Activated T-helper 17 cell treated with anti-CD3 and anti-CD28 coated beads, Interleukin-2, amount 50 U/mL, for 72 hours (primary cell): ENCODE data around the gene SH3D21. TPM values are rescaled to one million over a fixed set of nuclear protein-coding genes. Genes with fewer than 3 reads are reported as not detected.

Source experiments
- ATAC-seq: fragments of 150-1000 bp; cut with Tn5 transposase; replicated peaks from 2 replicates; pipeline ENCODE4 v1.10.0; 2021; ENCODE audit warnings: mild to moderate bottlenecking, moderate library complexity
- H3K27ac Mint-ChIP-seq: one replicate; pipeline ENCODE4 v1.8.0; 2022; ENCODE audit warnings: mixed read lengths
- H3K27me3 Mint-ChIP-seq: one replicate; pipeline ENCODE4 v1.8.0; 2022; ENCODE audit warnings: mixed read lengths
- H3K36me3 Mint-ChIP-seq: one replicate; pipeline ENCODE4 v1.8.0; 2022; ENCODE audit warnings: low read depth, mild to moderate bottlenecking, mixed read lengths
- H3K4me1 Mint-ChIP-seq: one replicate; pipeline ENCODE4 v1.8.0; 2022; ENCODE audit warnings: mixed read lengths
- H3K4me3 Mint-ChIP-seq: one replicate; pipeline ENCODE4 v1.8.0; 2022; ENCODE audit warnings: mild to moderate bottlenecking, mixed read lengths
- H3K9me3 Mint-ChIP-seq: one replicate; pipeline ENCODE4 v1.8.0; 2022; ENCODE audit warnings: mixed read lengths
- total RNA-seq, 2 donors: library from RNA; stranded (reverse); gene quantifications; one replicate each; pipeline ENCODE4 v1.2.3, GENCODE V29; 2022

The SH3D21 gene
- total RNA-seq, 2 donors from 2014 or later = 24.4 to 245 TPM

DNA sequence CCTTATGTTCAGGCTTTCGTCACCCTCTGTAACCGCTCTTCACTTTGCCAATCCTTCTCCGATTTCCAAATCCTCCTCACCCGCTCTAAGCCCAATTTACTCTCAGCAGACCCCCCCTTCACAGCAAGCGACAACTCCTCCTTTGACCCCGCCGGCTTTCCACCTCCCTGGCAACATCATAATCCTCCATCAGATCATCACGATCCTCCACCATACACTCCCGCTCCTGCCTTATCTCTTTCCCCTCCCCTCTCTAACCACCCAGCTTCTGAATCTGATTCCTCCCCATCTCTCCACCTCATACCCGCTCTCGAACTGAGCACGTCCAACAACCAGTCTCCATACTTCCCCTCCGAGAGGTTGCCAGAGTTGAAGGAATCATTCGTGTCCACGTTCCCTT lies 24.8 kb downstream of the SH3D21 start:
- no peak for ATAC-seq
- no peaks in the 10 kb centered on the region for H3K9me3 Mint-ChIP-seq
- H3K4me3 Mint-ChIP-seq = no peak overlapping the region
- H3K36me3 Mint-ChIP-seq = peaks cover 6% of the 10 kb centered on the region
- H3K27ac Mint-ChIP-seq = no peak overlapping the region
- H3K4me1 Mint-ChIP-seq = peaks cover 9% of the 10 kb centered on the region
- no peaks in the 10 kb centered on the region for H3K27me3 Mint-ChIP-seq

DNA sequence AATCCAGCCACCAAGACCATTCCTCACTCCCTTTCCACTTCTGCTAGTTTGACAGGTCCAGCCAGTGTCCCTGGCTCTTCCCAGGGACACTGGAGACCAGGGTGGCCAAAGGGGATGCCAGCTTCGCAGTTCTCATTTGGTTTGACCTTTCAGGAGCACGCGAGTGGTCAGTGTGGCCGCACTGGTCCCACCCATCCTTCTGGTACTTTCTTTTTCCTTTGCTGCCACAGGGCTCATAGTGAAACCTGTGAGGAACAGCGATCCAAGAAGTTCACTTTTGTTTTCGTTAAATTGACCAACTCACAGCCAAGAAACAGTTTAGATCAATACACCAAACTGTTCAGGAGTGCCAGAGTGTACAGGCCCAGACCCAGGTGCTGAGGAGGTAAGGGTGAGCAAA lies 31.7 kb downstream of the SH3D21 start:
- no peak overlapping the region for H3K4me3 Mint-ChIP-seq
- H3K9me3 Mint-ChIP-seq = no peaks in the 10 kb centered on the region
- peak overlapping the region; percentile 57 for H3K27ac Mint-ChIP-seq
- H3K4me1 Mint-ChIP-seq = no peaks in the 10 kb centered on the region
- ATAC-seq = no peak
- peaks cover 33% of the 10 kb centered on the region for H3K36me3 Mint-ChIP-seq
- no peaks in the 10 kb centered on the region for H3K27me3 Mint-ChIP-seq

DNA sequence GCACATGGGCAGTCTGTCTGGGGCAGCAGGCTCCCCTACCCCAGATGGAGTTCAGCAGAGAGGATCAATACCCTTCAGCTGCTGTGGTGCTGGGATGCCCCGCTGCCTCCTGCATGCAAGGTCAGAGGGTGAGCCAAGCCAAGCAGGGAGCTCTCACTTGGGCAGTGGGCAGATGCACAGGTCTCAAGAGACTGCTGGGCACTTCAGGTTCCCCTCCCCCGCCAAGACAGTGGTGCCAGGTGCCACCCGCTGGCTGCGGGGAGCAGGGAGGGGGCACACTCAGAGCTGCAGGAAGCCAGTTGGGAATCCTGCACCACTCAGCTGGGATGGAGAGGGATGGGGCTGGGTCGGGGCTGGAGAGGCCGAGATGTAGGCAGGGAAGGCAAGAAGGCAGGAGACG lies 33.0 kb downstream of the SH3D21 start:
- ATAC-seq = no peak
- Mint-ChIP-seq H3K4me1 (no peaks in the 10 kb centered on the region), H3K4me3 (no peak overlapping the region), H3K36me3 (peaks cover 42% of the 10 kb centered on the region), H3K27me3 (no peaks in the 10 kb centered on the region), H3K27ac (no peak overlapping the region), H3K9me3 (no peaks in the 10 kb centered on the region)

DNA sequence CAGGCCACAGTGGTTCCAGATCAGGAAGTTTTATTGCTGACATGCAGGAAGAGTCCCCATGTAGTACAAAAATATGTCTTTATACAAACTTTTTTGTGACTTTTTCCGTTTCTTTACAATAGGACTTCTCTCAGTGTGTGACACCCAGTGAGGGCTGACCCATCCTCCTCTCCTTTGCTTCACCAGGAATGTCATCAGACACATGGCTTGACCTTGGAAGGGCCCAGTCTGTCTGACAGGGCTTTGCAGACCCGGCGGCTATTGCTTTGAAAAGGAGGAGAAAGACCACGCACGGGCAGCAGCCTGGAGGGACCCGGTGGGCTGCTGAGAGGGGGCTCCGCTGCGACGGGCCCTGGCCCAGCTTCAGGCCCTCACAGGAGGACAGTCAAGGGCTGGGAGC lies 33.4 kb downstream of the SH3D21 start:
- Mint-ChIP-seq H3K36me3 (peaks cover 46% of the 10 kb centered on the region), H3K27me3 (no peaks in the 10 kb centered on the region), H3K9me3 (no peaks in the 10 kb centered on the region), H3K27ac (no peak overlapping the region), H3K4me1 (no peaks in the 10 kb centered on the region), H3K4me3 (no peak overlapping the region)
- no peak for ATAC-seq

DNA sequence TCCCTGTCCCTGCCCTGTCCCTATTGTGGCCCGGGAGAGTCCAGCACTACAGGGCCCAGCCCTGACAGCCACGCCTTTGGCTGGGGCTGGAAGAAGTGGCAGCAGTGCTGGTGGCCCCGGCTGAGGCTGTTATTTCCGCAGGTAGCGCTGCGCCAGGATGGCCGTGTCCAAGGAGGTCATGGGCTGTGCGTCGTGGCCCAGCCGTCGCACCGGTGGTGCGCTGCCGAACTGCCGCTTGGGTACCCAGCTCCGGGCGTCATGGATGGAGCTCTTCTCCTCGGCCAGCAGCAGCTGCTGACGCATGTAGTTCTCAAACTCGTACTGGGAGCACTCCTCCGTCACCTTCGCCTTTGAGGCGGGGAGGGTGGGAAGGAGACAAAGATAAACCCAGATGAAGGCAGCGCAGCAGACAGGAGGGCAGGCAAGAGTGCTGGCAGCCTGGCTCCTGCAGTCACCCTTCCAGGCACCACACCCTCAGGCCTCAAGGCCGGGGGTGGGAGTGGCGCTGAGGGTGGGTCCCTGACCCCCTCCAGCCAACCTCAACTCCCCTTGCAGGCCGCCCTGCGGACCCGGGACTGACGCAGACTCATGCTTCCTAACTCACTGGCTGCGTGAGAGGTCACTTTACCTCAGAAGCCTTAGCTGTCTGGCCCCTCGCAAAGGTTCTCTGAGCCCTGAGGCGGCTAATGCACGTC lies 35.6 kb downstream of the SH3D21 start:
- Mint-ChIP-seq H3K27ac (no peak overlapping the region), H3K36me3 (peaks cover 67% of the 10 kb centered on the region), H3K4me3 (no peak overlapping the region), H3K9me3 (no peaks in the 10 kb centered on the region), H3K27me3 (no peaks in the 10 kb centered on the region), H3K4me1 (no peaks in the 10 kb centered on the region)
- ATAC-seq = no peak

DNA sequence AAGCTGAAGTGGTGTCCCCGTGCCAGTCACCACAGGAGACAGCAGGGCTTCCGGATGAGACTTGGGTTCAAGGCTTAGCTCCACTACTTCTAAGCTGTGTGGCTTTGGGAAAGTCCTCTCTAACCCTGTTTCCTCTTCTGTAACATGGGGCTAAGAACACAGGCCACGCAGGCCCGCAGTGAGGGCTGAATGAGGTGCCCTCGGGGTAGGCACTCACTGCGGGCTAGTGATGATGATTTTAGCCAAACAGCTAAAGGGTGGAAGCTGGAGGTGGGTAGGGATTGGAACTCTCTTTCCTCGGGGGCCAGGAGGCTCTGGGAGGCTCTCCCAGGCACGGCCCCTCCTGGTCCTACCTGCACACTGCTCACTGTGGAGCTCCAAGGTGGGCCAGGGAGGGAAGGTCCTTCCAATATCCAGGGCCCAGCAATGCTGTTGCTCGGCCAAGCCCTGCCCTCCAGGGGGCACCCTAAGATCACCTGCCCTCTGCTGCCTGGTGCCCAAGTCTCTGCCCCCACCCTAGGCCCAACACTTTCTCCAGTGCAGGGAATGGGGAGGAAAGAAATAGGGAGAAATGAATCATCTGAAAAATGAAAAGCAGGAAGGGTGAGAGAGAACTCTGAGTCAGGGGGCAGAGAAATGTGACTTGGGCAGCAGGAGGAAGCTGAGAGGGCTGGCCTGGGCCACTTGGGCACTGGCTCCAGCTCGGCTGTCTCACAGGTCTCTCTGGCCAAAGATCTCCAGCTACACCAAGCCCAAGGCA lies 36.4 kb downstream of the SH3D21 start:
- no peaks in the 10 kb centered on the region for H3K9me3 Mint-ChIP-seq
- no peaks in the 10 kb centered on the region for H3K27me3 Mint-ChIP-seq
- peaks cover 75% of the 10 kb centered on the region for H3K36me3 Mint-ChIP-seq
- ATAC-seq = peak; percentile 86
- no peak overlapping the region for H3K27ac Mint-ChIP-seq
- H3K4me1 Mint-ChIP-seq = no peaks in the 10 kb centered on the region
- no peak overlapping the region for H3K4me3 Mint-ChIP-seq

DNA sequence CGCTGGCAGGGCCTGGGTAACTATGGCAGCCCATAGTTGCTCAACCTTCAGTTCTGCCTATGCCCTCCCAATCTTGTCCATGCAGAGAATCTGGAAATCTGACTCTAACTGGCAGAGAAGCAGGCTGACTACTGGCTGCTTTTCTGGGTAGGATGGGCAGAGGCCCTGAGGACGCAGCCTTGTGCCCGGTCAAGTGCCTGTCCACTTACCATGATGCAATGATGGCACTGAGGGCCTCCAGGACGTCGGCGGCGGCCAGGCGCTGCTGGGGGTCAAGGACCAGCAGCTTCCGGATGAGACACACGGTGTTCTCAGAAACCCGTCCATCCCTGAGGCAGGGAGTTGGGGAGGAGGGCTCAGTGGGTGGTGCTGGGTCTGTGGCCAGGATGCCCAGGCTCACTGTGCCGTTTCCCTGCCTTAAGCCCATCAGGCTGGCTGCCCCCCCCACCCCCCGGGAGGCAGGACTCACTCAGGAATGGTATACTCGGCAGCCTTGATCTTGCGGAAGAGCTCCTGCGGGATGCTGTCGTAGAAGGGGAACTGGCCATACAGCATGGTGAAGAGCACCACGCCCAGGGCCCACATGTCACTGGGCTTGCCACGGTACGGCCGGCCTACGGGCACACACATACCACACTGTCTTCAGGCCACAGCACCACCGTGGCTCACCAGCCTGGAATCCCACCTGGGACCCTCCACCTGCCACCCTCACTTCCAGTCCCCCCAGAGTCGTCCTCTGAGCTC lies 37.7 kb downstream of the SH3D21 start:
- no peaks in the 10 kb centered on the region for H3K27me3 Mint-ChIP-seq

DNA sequence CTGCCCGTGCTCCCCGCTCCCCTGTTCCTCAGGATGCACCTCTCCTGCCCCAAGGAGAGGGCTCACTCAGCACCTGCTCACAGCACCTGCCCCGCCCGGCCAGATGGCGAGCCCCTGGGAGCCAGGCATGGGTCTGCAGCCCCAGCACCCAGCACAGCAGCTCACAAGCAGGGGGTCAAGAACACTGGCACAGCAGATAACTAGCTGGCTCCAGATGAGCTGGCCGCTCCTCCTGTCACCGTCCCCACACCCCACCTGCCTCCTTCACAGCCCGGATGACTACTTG lies 38.2 kb downstream of the SH3D21 start:
- no peaks in the 10 kb centered on the region for H3K4me1 Mint-ChIP-seq
- H3K36me3 Mint-ChIP-seq = peaks cover 84% of the 10 kb centered on the region
- H3K27me3 Mint-ChIP-seq = no peaks in the 10 kb centered on the region
- H3K4me3 Mint-ChIP-seq = no peak overlapping the region
- peak overlapping the region; percentile 61 for H3K27ac Mint-ChIP-seq
- no peak for ATAC-seq
- H3K9me3 Mint-ChIP-seq = no peaks in the 10 kb centered on the region

More for the DNA sequence above, 37.7 kb downstream of the SH3D21 start:
- no peak overlapping the region for H3K27ac Mint-ChIP-seq
- H3K9me3 Mint-ChIP-seq = no peaks in the 10 kb centered on the region
- H3K4me3 Mint-ChIP-seq = no peak overlapping the region
- H3K36me3 Mint-ChIP-seq = peaks cover 87% of the 10 kb centered on the region
- no peak for ATAC-seq
- H3K4me1 Mint-ChIP-seq = no peaks in the 10 kb centered on the region

DNA sequence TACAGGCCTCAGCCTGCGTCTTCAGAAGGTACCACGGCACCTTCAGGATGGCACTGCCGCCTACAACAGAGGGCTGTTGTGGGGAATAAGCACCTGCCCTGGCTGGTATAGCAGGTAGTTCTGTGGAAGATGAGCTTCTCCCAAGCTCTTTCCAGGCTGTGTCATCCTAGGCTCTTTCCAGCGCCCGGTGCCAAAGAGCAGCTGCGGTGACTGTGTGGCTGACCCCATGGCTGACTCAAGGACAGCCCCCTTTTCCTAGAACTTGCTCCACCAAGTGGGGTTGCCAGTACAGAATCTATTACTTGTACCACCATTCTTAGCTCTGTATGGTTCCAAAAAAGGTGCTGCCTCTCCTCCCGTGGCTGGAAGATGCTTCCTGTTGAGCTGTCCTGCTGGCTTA lies 39.2 kb downstream of the SH3D21 start:
- H3K4me3 Mint-ChIP-seq = no peak overlapping the region
- peaks cover 2% of the 10 kb centered on the region for H3K4me1 Mint-ChIP-seq
- peaks cover 79% of the 10 kb centered on the region for H3K36me3 Mint-ChIP-seq
- H3K27ac Mint-ChIP-seq = no peak overlapping the region
- ATAC-seq = no peak
- no peaks in the 10 kb centered on the region for H3K9me3 Mint-ChIP-seq
- no peaks in the 10 kb centered on the region for H3K27me3 Mint-ChIP-seq

DNA sequence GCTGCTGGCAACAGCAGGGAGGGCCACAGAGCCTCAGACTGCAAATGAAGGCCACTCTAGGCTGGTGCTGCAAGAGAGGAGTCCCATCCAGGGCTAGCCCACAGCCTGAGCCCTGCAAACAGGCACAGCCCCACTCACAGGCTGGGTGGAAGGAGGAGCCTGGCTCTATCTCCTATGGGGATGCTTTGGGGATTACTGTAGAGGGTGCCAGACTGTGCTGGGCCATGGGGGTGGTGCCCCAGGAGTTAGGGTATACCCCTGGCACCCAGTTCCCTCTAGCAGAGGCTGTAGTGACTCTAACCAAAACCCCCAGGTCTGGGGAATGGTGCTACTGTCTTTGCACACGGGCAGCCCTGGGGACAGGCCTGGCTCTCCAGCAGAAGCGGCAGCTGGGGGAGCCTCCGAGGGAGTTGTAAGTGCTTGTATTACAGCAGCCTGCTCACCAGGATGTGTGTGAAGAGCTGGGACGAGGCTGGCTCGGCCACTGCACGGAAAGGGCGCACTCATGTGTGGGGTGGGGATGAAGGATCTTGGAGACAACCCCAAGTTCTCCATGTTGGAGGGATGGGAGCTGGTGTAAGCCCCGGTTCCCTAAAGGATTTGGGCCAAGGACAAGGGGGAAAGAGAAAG lies 40.7 kb downstream of the SH3D21 start:
- H3K4me3 Mint-ChIP-seq = no peak overlapping the region
- no peaks in the 10 kb centered on the region for H3K9me3 Mint-ChIP-seq
- peaks cover 10% of the 10 kb centered on the region for H3K4me1 Mint-ChIP-seq
- no peaks in the 10 kb centered on the region for H3K27me3 Mint-ChIP-seq
- no peak overlapping the region for H3K27ac Mint-ChIP-seq
- ATAC-seq = no peak
- peaks cover 69% of the 10 kb centered on the region for H3K36me3 Mint-ChIP-seq

DNA sequence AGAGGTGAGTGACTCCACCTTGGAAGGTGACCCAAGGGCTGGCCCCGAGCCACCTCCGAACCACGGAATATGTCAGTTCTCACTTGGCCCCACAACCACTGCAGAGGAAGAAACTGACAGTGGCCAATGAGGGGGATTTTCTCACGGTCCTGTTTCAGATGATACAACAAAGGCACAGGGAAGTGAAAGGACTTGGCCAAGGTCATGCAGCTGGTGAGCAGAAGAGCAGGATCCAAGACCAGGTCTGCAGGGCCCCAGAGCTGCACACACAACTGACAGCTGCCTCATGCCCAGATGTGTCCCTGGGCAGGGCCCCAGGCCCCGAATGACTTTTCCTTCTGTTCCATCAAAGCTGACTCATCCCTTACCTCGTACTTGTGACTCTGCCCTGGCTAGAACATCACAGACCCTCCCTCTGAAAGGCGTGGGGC lies 43.1 kb downstream of the SH3D21 start:
- H3K36me3 Mint-ChIP-seq = peaks cover 66% of the 10 kb centered on the region
- no peak for ATAC-seq
- no peak overlapping the region for H3K27ac Mint-ChIP-seq
- no peaks in the 10 kb centered on the region for H3K9me3 Mint-ChIP-seq
- H3K4me1 Mint-ChIP-seq = peaks cover 18% of the 10 kb centered on the region
- H3K27me3 Mint-ChIP-seq = no peaks in the 10 kb centered on the region
- H3K4me3 Mint-ChIP-seq = no peak overlapping the region

DNA sequence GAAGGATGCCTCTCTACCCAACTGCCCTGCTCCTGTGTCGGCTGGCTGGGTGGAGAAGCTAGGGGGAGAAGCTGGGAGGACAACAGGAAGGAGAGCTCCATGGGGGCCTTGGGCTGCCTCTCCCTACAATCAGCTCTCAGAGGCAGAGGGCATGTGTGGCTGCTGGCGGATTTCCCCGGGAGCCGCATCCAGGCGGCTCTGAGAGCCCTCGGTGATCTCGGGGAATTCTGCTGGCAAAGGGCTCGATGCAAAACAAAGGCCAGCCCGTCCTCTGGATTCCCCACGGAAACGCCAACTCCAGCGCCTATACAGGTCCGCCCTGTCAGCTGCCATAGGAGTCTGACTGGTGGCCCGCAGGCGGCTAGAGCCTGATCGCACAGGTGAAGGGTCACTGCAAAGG lies 43.7 kb downstream of the SH3D21 start:
- ATAC-seq = no peak
- no peaks in the 10 kb centered on the region for H3K9me3 Mint-ChIP-seq
- H3K4me1 Mint-ChIP-seq = peaks cover 18% of the 10 kb centered on the region
- H3K4me3 Mint-ChIP-seq = peak overlapping the region; percentile 58
- H3K27ac Mint-ChIP-seq = no peak overlapping the region
- peaks cover 66% of the 10 kb centered on the region for H3K36me3 Mint-ChIP-seq
- no peaks in the 10 kb centered on the region for H3K27me3 Mint-ChIP-seq

DNA sequence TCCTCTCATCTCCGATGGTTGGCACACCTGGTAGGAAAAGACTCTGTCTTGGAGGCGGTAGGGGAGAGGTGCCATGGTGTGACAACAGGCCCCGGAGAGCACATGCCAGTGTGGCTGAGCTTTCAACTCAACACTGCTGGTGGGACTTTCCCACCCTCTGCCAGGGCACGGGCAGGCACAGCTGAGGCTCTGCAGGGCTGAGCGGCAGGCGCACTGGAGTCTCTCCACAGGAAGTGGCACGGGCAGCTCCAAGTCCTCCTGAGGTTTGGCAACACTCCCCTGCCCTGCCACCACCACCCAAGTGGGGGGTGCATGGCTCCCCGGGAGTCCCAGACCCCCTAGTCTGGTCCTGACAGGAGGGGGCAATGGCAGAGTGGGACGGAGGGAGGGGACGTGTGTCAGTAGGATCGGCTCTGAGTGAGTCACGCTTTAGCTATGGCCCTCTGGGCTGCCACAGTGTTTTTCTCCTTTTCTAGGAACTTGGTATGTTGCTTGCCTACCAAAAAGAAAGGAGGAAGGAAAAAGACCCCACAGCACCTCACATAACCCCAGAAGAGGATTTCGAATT lies 44.6 kb downstream of the SH3D21 start:
- H3K36me3 Mint-ChIP-seq = peaks cover 64% of the 10 kb centered on the region
- peak overlapping the region; percentile 81 for H3K27ac Mint-ChIP-seq

DNA sequence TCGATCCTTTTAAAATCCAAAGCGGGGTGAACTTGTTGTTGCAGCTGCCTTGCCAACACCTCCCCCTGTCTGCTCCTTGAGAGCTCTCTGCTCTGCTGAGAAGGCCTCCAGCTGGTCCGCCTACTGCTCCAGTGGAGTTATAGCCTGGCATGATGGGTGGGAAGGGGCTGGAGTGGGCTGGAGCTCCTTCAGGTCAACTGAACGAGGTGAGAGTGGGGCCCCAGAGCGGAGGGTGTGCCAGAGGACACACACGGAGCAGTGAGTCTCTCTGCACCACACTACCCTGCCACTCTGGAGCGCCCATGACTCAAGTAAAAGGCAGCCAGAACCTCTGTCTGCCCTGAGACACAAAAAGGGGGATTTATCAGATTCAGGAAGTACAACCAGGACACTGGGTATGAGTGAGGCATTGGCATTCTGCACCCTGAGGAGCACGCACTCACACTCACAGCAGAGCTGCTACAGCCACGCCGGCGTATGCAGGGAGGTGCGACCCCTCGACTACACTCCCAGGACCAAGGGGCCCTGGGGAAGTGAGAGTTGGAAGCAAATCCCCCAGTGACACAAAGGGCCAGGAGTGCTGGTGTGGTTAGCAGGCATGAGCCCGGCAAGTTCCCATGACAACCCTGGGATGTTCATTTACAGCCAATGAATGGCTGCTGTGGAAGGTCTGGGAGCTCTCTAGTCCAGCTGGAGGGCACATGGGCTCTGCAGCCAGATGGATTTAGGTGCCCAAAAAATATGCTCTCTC lies 45.2 kb downstream of the SH3D21 start:
- H3K27ac Mint-ChIP-seq = peak overlapping the region; percentile 81

More for the DNA sequence above, 44.6 kb downstream of the SH3D21 start:
- no peaks in the 10 kb centered on the region for H3K9me3 Mint-ChIP-seq
- peak overlapping the region; percentile 58 for H3K4me3 Mint-ChIP-seq
- peak; percentile 93 for ATAC-seq
- H3K27me3 Mint-ChIP-seq = no peaks in the 10 kb centered on the region
- peaks cover 18% of the 10 kb centered on the region for H3K4me1 Mint-ChIP-seq

More for the DNA sequence above, 45.2 kb downstream of the SH3D21 start:
- Mint-ChIP-seq H3K4me3 (peak overlapping the region; percentile 58), H3K27me3 (no peaks in the 10 kb centered on the region), H3K9me3 (no peaks in the 10 kb centered on the region), H3K4me1 (peaks cover 18% of the 10 kb centered on the region), H3K36me3 (peaks cover 65% of the 10 kb centered on the region)
- ATAC-seq = peak; percentile 16
